DMS53 (cell line): ENCODE data around the gene C4orf33.

Source experiments
- DNase-seq: peaks from one replicate; lab custom pipeline; 2025; lab: John Stamatoyannopoulos, UW

Gene C4orf33

DNA sequence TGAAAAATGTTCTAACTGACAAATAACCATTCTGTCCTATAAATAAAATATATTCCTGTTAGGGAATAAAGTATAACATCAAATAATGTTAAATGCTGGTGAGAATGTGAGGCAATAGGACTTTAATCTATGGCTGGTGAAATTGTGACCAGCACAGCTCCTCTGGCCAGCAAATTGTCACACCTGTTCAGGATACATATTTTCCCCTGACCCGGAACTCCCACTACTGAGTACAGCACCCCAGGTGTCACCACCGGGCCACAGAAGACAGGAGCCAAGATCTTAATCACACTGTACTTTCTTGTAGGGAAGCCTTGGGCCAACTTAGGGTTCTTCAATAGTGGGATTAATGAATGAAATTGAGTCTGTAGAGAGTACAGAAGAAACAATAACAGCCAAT is 33.2 kb downstream of the C4orf33 start:
- DNase-seq = no peak

DNA sequence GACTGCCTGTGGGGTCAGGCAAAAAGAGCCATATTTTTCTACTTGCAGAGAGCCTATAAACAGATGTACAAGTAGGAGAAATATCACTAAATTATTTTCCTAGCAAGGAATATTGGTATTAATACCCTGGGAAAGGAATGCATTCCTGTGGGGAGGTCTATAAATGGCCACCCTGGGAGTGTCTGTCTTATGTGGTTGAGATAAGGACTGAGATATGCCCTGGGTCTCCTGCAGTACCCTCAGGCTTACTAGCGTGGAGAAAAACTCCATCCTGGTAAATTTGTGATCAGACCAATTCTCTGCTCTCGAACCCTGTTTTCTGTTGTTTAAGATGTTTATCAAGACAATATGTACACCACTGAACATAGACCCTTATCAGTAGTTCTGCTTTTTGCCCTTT is 35.4 kb downstream of the C4orf33 start:
- no peak for DNase-seq

DNA sequence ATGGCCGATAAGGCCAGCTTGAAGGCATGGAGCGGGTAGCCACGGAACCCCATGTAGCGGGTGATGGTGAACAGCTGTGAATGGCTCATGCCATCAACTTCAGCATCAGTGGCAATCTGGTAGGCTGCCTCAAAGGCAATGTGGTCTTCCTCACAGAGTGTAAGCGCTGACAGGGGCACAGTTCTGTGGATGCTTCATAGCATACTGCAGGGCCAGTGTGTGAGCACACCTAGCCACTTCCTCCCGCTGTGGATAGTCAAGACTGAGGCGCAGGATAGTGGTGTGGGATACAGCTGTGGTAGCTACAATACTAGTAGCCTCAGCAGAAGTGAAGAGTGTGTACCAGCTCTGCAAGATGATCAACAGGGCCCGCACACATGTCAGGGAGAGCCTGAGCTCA is 40.5 kb downstream of the C4orf33 start:
- no peak for DNase-seq

DNA sequence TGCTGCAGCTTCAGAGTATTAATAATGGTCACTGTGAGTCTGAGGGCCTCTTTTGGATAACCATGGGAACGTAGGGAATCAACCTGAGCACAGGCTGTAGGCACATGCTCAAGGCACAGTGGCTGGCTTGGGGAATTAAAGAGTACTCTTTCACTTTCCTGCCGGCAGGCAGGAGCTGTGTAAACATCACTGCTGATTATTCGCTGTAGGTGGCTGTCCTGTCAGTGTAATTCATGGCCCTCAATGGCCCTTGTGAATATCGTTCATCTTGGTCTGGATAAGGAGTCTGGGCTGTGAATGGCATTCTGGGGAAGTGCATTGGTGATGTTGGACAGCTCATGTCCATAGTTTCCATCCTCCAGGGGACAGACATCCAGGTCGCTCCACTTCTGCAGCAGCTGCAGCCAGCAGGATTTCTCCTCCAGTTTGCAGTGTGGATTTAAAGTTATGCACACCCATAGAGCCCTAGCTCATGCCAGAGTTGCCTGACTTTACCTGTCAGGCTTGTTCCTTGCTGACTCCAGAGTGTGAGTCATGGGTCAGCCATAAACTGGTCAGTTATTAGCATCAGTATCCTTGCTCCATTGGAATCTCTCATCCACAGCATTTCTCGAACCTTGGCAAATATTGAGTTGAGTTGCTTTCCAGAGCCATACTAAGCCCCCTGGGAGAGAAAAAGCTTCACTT is 43.0 kb downstream of the C4orf33 start:
- DNase-seq = peak; percentile 6

DNA sequence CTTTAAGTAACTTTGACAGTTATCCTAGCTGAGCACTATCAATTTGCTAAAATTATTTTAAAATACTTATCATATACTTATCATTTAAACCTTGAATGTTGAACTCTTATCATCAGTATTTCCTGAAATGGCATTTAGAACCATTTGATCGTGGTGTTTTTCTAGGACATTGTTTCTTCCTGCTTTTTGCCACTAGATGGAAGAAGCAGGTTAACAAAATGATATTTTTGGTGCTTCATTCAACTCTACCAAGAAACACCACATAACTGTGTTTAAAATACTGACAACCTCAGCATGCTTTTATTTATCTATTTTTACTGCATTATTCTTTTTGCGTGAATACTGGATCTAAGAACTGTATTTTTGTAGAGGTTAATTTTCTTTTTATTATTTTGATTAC is 44.6 kb downstream of the C4orf33 start:
- DNase-seq = no peak

DNA sequence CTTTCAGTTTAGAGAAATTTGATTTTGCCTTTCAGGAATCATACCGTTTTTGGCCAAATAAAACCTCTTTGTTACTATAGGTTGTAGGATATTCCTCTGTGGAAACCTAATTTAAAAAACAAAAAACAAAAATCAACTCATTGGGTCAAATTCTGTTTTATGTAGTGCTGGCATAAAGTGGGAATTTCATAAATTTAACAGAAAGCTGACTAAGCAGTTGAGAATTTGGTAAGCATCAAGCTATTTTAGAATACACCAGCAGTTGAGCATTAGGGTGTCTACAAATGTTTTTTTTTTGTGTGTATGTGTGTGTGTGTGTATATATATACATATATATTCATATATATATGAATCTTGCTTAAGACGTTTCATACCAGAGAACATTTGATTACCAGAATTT is 47.4 kb downstream of the C4orf33 start:
- no peak for DNase-seq

DNA sequence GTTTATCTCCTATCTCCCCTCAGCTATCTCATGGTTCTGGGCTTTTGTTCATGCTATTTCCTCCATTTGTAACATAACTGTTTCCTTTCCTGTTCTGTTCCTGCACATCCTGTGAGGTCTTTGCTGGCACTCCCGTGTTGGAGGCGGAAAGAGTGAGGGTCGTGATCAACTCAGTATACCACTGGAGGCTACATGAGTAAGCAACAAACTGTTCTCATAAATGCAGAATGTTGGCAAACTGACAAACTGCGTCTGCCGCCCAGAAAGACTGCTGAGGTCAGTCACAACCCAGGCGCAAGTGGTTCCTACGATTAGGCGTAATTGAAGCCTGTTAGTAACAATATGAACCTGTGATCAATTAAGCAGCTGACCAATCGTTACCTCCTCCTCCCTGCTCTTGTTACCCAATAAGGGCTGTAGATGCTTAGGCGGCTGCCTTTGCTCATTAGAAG is 48.8 kb downstream of the C4orf33 start:
- no peak for DNase-seq

DNA sequence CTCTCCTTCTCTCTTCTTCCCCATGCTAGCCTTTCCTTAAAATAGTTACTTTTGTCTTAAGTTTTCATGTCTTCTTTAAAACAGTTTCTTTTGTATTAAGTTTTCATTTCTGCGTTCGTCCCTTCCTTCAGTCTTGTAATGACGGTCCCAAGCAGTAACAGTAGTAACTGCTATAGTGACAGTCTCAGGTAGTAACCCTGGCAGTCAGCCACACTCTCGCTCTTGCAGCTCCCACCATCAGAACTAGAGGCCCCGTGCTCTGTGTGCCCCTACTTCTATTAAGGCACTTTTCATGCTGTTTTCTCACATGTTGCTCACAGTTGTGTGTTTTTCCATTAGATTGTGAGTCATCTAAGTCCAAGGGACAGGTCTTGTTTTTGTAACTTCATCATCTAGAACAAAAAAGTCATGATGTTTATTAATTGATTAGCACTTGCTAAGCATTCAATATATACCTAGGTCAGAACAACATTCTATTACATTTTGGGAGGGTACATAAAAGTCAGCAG is 49.3 kb downstream of the C4orf33 start:
- DNase-seq = no peak

DNA sequence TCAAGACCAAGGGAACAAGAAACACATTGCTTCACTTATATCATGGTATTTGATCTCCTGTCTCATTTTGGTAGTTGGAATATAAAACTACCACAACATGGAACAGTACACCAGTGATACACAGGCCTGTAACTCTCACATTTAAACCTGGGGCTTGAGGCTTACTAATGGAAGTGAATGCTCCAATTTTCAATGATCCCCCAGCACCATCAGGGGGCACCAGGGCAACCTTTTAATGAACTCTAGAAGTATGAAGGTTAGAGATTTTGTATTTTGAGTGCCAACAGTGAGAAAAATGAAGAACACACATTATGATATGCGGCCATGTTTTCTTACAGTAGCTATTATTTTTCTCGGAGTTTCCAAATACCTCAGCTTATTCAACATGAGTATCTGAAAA is 50.7 kb downstream of the C4orf33 start:
- no peak for DNase-seq

DNA sequence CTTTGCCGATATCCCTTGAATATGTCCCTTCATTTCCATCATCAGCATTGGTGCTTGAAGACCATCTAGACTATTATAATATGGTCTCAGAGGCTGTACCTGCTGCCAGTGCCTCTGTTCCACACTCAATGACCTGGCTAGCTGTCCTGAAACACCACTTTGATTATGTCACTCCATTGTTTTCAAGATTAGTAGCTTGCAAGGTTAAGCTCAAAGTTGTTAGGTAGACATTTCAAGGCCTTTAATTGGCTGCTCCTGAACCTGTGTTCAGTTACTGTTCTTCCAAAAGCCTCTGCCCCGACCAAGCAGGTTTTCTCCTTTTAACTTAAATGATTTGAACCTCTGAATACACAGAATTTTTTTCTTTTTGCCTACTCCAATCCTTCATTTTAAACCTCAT is 52.9 kb downstream of the C4orf33 start:
- no peak for DNase-seq

DNA sequence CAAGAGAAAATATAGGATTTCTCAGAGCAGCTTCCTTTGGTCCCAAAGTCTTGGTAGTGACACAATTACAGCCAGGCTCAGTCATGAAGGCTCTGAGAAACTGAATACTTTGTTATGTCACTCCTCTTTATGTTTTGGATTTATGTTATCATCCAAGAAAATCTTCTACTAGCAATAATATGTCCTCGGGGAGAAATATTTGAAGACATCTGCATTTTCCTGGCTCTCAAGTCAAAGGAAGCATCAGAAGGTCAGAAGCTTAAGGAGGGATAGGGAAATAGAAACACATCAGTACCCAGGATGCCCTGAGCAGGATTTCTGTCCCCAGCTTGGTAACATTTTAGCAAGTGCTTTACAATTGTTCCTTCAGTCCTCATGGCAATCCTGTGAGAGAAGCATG is 54.0 kb downstream of the C4orf33 start:
- no peak for DNase-seq

DNA sequence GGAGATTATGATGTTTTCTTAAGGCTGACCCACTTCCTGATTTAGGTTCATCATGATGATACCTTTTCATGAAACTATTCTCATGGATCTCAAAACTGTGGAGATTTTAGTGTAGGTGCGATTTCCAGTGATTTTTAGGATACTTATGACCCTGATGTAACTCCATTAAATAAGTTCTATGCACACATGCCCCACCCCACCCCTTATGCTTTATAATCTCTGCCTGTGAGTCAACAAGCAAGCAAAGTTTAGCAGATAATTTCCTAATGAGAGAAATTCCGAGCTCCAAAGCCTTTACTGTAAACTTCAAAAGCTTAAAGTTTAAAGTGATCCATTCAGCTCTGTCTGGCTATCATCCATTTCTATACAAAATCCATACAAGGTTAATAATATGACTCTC is 56.4 kb downstream of the C4orf33 start:
- DNase-seq = no peak

DNA sequence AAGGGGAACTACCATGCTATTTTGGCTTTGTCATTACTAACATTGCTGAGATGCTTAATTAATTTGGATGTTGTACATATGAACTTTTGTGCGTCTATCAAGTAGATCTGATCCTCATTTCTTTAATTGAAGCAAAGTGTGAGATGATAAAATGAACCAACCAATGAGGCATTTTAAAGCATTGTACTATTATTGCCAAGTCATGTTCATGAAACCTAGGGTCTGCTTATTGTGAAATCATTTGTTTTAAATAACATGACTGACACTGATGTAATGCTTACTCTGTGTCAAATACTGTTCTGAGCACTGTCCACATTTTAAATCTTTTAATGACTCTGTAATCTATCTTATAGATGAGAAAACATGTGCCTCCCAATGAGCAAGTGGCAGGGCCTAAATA is 57.7 kb downstream of the C4orf33 start:
- no peak for DNase-seq

DNA sequence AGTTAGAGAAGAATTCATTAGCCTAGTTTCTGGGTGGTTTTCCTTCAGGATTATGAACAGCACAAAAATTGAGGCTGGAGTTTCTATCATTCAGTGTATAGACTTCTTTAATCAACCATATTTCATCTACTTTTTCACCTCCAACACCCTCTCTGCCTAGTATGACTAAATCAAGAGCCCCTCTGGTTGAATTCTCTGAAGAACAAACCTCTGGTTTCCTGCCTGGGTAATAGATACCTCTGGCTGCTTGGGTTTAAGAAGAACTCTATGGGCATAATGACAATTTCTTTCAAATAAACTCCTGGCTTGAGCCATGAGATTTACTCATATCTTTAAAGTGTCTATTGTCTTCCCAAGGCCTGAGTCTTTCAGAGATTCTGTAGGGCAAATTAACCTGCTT is 66.5 kb downstream of the C4orf33 start:
- no peak for DNase-seq

DNA sequence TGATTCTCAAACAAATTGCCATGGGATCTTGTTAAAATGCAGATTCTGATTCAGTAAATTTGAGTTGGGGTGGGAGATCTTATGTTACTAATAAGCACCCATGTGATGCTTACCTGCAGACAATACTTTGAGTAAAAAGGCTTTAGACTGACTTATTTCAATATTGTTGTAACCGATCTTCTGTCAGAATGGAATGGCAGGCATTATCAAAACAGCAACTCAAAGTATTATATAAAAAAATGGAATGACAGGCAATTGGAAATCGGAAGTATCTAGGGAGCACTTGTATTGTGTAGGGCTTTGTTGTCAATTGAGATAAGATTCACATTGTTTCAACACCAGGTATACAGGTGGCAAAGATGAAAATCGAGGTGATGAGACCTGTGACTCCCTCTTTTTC is 67.5 kb downstream of the C4orf33 start:
- no peak for DNase-seq

DNA sequence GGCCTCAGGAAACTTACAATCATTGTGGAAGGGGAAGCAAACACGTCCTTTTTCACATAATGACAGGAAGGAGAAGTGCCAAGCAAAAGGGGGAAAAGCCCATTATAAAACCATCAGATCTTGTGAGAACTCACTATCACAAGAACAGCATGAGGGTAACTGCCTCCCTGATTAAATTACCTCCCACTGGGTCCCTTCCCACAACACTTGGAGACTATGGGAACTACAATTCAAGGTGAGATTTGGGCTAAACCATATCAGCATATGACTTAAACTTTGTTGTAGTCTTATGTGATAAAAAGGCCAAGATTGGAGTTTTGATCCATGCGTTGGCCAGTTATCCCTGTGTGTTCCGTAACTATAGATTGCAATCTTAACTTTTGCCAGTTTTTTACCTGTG is 68.3 kb downstream of the C4orf33 start:
- DNase-seq = no peak
